Measurements from ENCODE around the gene ANK3. TPM values are rescaled to one million over a fixed set of nuclear protein-coding genes. Genes with fewer than 3 reads are reported as not detected.

The ANK3 gene
- polyA plus RNA-seq, 3 donors = not detected

DNA sequence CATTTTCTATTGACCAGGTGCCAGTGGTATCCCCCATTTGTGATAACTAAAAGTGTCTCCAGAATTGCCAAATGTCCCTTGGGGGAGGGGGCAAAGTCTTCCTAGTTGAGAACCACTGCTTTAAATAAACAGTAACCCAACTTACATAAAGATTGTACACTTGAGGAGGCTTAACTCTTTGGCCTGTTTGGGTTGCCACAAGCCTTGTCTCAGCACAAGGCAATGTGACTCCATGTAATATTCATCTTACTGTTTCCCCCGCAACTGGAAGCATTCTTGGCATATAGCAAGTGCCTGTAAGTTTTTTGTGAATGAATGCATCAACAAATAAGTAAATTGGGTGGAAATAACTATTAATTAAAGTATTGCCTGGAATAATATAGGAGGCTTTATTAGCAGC is 108.3 kb downstream of the ANK3 start:
- intact Hi-C loops (cut with micrococcal nuclease) = loop anchor here in 1 of 2 donors (10.0 kb wide), 1 partner anchor 47 kb away; no protein-coding TSS in a partner anchor

DNA sequence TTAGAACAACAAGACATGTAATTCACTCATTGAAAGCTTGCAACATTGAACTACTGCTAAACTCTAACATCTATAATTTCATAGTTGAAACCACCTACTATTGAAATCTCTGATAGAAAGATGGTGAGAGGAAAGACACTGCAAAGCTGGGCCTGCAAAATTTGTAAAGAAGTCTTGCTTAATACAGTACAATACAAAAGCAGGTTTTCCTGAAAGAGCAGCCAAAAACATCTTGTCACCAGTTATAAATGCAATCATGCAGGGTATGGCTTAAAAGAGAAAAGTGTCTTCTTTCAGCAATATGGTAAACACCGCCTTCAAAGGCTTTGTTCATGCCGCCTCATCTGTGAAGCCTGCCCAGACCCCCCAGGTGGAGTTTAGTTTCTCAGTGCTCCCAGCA is 109.2 kb downstream of the ANK3 start:
- H3K36me3 Mint-ChIP-seq = no peaks in the 10 kb centered on the region
- no CpG with 5 or more reads among the region's 2 CpGs for WGBS (ENCODE audit: insufficient coverage)
- intact Hi-C loops (cut with micrococcal nuclease) = loop anchor here in 1 of 2 donors (10.0 kb wide), 1 partner anchor 46 kb away; no protein-coding TSS in a partner anchor

More for the DNA sequence above, 108.3 kb downstream of the ANK3 start:
- no peak overlapping the region for H3K4me3 Mint-ChIP-seq
- no peak overlapping the region for H3K27ac Mint-ChIP-seq
- no peak overlapping the region for H2AFZ ChIP-seq (ENCODE audit: insufficient read depth, low read depth, low read length, poor library complexity, severe bottlenecking)
- peaks cover 0 to 5% of the 10 kb centered on the region in 2 donors for H3K4me1 ChIP-seq (ENCODE audit: control insufficient read depth in 1 of 2, insufficient read depth in 2 of 2, low read length in 2 of 2)
- H3K4me1 Mint-ChIP-seq = peaks cover 14% of the 10 kb centered on the region
- H3K27ac ChIP-seq (ENCODE audit: low read depth in 1 of 2, low read length in 2 of 2) = no peak overlapping the region
- no peaks in the 10 kb centered on the region for H3K36me3 Mint-ChIP-seq
- no peaks in the 10 kb centered on the region for H3K27me3 ChIP-seq (ENCODE audit: control insufficient read depth in 2 of 2, insufficient read depth in 2 of 2, low read length in 2 of 2)
- no CpG with 5 or more reads among the region's 1 CpG for WGBS (ENCODE audit: insufficient coverage)
- no peak overlapping the region for H3K9ac ChIP-seq (ENCODE audit: insufficient read depth, low read length, poor library complexity, severe bottlenecking)
- no peak for DNase-seq
- no peak overlapping the region for H3K4me2 ChIP-seq (replicated peaks; ENCODE audit: extremely low read depth, low read length, poor library complexity, severe bottlenecking)
- peaks cover 0 to 2% (median 0%) of the 10 kb centered on the region in 7 donors for H3K9me3 Mint-ChIP-seq
- no peaks in the 10 kb centered on the region for H3K79me2 ChIP-seq (ENCODE audit: insufficient read depth, low read length)
- H3K27me3 Mint-ChIP-seq (ENCODE audit: low read depth in 3 of 3) = no peaks in the 10 kb centered on the region
- TF ChIP-seq, protein P1, sequence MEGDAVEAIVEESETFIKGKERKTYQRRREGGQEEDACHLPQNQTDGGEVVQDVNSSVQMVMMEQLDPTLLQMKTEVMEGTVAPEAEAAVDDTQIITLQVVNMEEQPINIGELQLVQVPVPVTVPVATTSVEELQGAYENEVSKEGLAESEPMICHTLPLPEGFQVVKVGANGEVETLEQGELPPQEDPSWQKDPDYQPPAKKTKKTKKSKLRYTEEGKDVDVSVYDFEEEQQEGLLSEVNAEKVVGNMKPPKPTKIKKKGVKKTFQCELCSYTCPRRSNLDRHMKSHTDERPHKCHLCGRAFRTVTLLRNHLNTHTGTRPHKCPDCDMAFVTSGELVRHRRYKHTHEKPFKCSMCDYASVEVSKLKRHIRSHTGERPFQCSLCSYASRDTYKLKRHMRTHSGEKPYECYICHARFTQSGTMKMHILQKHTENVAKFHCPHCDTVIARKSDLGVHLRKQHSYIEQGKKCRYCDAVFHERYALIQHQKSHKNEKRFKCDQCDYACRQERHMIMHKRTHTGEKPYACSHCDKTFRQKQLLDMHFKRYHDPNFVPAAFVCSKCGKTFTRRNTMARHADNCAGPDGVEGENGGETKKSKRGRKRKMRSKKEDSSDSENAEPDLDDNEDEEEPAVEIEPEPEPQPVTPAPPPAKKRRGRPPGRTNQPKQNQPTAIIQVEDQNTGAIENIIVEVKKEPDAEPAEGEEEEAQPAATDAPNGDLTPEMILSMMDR (IDR thresholded peaks at IDR 0.05) = no peak
- H3K9me3 ChIP-seq (replicated peaks in 1 of 2; ENCODE audit: control insufficient read depth in 1 of 2, insufficient read depth in 1 of 2, low read length in 2 of 2) = no peaks in the 10 kb centered on the region
- no peaks in the 10 kb centered on the region for H4K20me1 ChIP-seq (ENCODE audit: insufficient read depth, low read length)
- no peaks in the 10 kb centered on the region for H3K36me3 ChIP-seq (replicated peaks in 1 of 2; ENCODE audit: control insufficient read depth in 1 of 2, insufficient read depth in 2 of 2, low read length in 2 of 2)
- no peak overlapping the region for H3K4me3 ChIP-seq (replicated peaks in 1 of 3; ENCODE audit: low read depth in 2 of 3, low read length in 3 of 3)

More for the DNA sequence above, 109.2 kb downstream of the ANK3 start:
- Histone ChIP-seq H3K4me3 (replicated peaks in 1 of 3; ENCODE audit: low read depth in 2 of 3, low read length in 3 of 3) (no peak overlapping the region), H3K9me3 (replicated peaks in 1 of 2; ENCODE audit: control insufficient read depth in 1 of 2, insufficient read depth in 1 of 2, low read length in 2 of 2) (no peaks in the 10 kb centered on the region), H3K36me3 (replicated peaks in 1 of 2; ENCODE audit: control insufficient read depth in 1 of 2, insufficient read depth in 2 of 2, low read length in 2 of 2) (no peaks in the 10 kb centered on the region), H3K27me3 (ENCODE audit: control insufficient read depth in 2 of 2, insufficient read depth in 2 of 2, low read length in 2 of 2) (no peaks in the 10 kb centered on the region), H3K79me2 (ENCODE audit: insufficient read depth, low read length) (no peaks in the 10 kb centered on the region), H2AFZ (ENCODE audit: insufficient read depth, low read depth, low read length, poor library complexity, severe bottlenecking) (no peak overlapping the region), H3K27ac (ENCODE audit: low read depth in 1 of 2, low read length in 2 of 2) (no peak overlapping the region), H3K4me1 (ENCODE audit: control insufficient read depth in 1 of 2, insufficient read depth in 2 of 2, low read length in 2 of 2) (peaks cover 0 to 5% of the 10 kb centered on the region in 2 donors), H4K20me1 (ENCODE audit: insufficient read depth, low read length) (no peaks in the 10 kb centered on the region), H3K9ac (ENCODE audit: insufficient read depth, low read length, poor library complexity, severe bottlenecking) (no peak overlapping the region), H3K4me2 (replicated peaks; ENCODE audit: extremely low read depth, low read length, poor library complexity, severe bottlenecking) (no peak overlapping the region)
- Mint-ChIP-seq H3K27ac (no peak overlapping the region), H3K4me3 (no peak overlapping the region), H3K9me3 (peaks cover 0 to 2% (median 0%) of the 10 kb centered on the region in 7 donors), H3K27me3 (ENCODE audit: low read depth in 3 of 3) (no peaks in the 10 kb centered on the region), H3K4me1 (peaks cover 14% of the 10 kb centered on the region)
- TF ChIP-seq, protein P1 (IDR thresholded peaks at IDR 0.05) = no peak
- DNase-seq = no peak

All from CD14-positive monocyte (primary cell).